PFSK-1 (cell line): ENCODE data around the gene ELMOD3.

ENCODE experiments used
- FOXP2 ChIP-seq: optimal IDR thresholded peaks from 2 replicates; pipeline ENCODE3; 2011; ENCODE audit warnings: borderline replicate concordance, control low read depth, inconsistent platforms; ENCODE audit not compliant: insufficient read depth; ENCODE audit errors: extremely low read length, extremely low read depth
- POLR2AphosphoS5 ChIP-seq: IDR thresholded peaks from 2 replicates; pipeline ENCODE4 v1.6.1; 2012; ENCODE audit warnings: low read depth, mild to moderate bottlenecking, control low read depth, low read length, moderate library complexity
- REST ChIP-seq, 2 experiments: IDR thresholded peaks; 2 replicates each; pipeline versions ENCODE4 v1.6.1 to v1.8.0; 2011 to 2012; ENCODE audit warnings: low read depth in 2 of 2, low read length in 2 of 2, control low read depth in 1 of 2, inconsistent platforms in 1 of 2, mild to moderate bottlenecking in 1 of 2, moderate library complexity in 1 of 2; ENCODE audit not compliant: insufficient read depth in 1 of 2
- SIN3A ChIP-seq: IDR thresholded peaks from 2 replicates; pipeline ENCODE4 v1.6.1; 2012; ENCODE audit warnings: mild to moderate bottlenecking, low read length, moderate library complexity, borderline replicate concordance; ENCODE audit not compliant: insufficient read depth
- TAF1 ChIP-seq: IDR thresholded peaks from 2 replicates; pipeline ENCODE4 v1.6.1; 2012; ENCODE audit warnings: low read length, control low read depth, borderline replicate concordance; ENCODE audit not compliant: insufficient read depth

ELMOD3 gene

DNA sequence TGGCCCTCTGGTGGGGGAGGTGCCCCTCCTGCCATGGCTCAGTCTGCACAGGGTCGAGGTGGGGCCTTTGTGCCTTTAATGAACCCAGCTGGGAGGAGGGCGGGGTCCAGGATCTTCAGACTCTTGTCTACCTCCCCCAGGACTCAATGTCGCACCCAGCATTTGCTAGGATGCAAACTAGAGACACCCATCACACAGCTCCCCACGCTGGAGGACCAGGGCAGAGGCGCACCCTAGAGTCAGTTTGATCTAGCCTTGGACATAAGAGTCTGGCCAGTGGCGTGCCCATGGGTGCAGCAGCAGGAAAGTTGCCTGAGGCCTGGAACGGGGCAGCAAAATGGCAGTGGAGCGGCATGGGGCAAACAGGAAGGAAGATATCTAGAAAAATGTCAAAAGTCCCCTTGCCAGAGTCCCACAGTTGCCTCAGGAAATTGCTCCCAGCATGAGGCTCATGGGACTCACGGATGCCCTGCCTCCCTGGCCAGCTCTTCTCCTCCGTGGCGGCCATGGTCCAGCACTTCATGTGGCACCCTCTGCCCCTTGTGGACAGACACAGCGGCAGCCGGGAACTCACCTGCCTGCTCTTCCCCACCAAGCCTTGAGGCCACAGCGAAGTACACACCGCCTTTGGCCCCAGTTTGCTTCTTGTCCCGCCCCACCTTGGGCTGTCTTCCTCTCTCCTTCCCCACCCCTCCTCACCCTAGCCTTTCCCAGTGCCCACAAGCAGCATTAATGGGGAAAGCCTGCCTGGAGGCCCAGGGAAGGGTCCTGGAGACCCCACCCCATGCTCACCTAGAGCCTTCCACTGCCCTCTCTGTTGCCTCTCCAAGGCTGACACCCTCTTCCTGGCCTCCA lies 81.6 kb downstream of the ELMOD3 start:
- TF ChIP-seq REST (IDR thresholded peaks at IDR 0.05; ENCODE audit: insufficient read depth in 1 of 2, low read depth in 2 of 2, low read length in 2 of 2): no peak
- TF ChIP-seq POLR2AphosphoS5: no peak
- no peak for TF ChIP-seq SIN3A
- no peak for TF ChIP-seq TAF1
- no peak for TF ChIP-seq FOXP2

- TF ChIP-seq REST (IDR thresholded peaks at IDR 0.05; ENCODE audit: insufficient read depth in 1 of 2, low read depth in 2 of 2, low read length in 2 of 2) (no peak), POLR2AphosphoS5 (no peak), FOXP2 (no peak), SIN3A (no peak), TAF1 (no peak)
Measured at GRCh38 chr2:85436836-85437487, 82.4 kb downstream of the ELMOD3 start.

GRCh38 chr2:85437488-85438200 lies 83.1 kb downstream of the ELMOD3 start:
- TF ChIP-seq REST (IDR thresholded peaks at IDR 0.05; ENCODE audit: insufficient read depth in 1 of 2, low read depth in 2 of 2, low read length in 2 of 2): no peak
- TF ChIP-seq TAF1: no peak
- TF ChIP-seq FOXP2: peak; percentile 91
- peak; percentile 51; the same call in 1 of the 2 replicates for TF ChIP-seq POLR2AphosphoS5
- no peak for TF ChIP-seq SIN3A

DNA sequence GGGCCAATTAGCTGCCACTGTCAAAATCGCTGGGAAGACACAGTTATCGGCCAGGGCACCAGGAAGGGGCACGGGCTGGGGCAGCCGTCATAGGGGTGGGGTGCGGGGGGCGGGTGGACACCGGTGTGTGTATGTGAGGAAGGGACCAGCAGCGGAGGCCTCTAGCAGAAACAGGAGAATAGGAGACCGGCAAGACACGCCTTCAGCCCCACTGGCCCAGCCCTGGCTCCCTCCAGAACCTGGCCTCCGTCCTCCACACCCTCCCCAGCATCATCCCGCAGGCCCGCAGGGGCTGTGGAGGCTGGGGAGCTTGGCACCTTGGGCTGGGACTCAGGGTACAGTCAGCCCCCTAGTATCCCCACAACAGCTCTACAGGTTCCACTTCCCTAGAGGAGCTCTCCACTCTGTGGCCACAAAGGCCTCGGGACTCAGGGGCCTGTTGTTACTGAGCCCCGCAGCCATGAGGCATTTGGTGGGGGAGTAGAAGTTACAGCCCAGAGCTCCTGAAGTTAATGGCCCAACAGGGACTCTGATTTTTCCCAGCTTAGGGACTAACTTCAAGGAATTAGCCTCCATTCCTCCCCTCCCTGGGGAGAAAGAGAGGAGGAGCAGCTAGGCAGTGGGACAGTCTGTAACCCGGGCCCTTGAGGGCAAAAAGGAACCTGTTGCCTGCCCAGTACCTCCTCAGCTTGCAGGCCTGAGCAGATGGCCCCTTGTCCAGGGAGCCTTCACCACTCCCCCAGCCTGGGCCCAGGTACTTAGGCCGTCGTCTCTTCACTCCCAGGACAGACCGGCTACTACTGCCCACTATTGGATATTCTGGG lies 83.8 kb downstream of the ELMOD3 start:
- TF ChIP-seq SIN3A (no peak), FOXP2 (no peak), REST (IDR thresholded peaks at IDR 0.05; ENCODE audit: insufficient read depth in 1 of 2, low read depth in 2 of 2, low read length in 2 of 2) (no peak), TAF1 (no peak), POLR2AphosphoS5 (no peak)
